ENCODE measurements around the gene NRM. TPM values are rescaled to one million over a fixed set of nuclear protein-coding genes. Genes with fewer than 3 reads are reported as not detected.
"Not testable (repeated sequence)": the region's sequence is repeated elsewhere in the genome, so short reads cannot be mapped to it uniquely, and the experiment has no call there.

NRM gene
- total RNA-seq, 4 donors from 2014 or later, result 2.7 to 13.8 (median 2.7) TPM; not detected in 1

DNA sequence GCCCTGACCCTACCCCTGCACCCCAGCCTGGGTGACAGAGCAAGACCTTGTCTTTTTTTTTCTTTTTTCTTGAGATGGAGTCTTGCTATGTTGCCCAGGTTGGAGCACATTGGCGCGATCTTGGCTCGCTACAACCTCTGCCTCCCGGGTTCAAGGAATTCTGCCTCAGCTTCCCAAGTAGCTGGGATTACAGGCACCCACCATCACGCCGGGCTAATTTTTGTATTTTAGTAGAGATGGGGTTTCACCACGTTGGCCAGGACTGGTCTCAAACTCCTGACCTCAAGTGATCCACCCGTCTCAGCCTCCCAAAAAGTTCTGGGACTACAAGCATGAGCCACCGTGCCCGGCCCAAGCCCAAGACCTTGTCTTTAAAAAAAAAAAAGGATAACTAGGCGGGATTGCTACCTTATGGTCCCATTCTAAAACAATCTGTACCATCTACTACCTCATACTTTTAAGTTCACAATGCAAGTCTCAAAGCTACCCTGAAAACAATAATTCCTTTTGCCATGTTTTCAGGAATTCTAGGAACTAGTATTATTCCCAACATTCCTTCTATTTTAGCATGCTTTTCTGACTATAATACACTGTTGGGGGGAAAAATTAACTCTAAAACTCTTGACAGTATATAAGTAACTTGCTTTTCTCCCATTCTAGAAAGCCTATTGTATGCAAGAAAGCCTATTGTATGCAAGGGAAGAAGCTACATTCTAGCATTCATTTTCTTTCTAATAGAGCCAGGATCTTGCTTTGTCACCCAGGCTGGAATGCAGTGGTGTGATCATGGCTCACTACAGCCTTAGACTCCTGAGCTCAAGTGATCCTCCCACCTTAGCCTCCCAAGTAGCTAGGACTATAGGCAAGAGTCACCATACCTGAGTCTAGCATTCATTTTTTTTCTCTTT lies 36.0 kb upstream of the NRM start:
- H3K27me3 ChIP-seq, result no peaks in the 10 kb centered on the region
- H3K4me3 ChIP-seq, result no peak overlapping the region
- in situ Hi-C loops (cut with MboI; ENCODE audit: low pct_ligation_motif_present in 1 of 4, low pct_unique_long_range_greater_than_20kb in 1 of 4, low sequenced_read_pairs in 3 of 4) (loop anchor here (5.0 to 25.0 kb wide), 3 partner anchors 49 to 161 kb away; partner anchors contain the start of gene DDR1 (in 2 of the 4)), intact Hi-C loops (cut with DNase I; ENCODE audit: low total_unique reads) (no loop called here)
- TF ChIP-seq POLR2AphosphoS5 (IDR thresholded peaks at IDR 0.05), result no peak
- TF ChIP-seq, protein P1, sequence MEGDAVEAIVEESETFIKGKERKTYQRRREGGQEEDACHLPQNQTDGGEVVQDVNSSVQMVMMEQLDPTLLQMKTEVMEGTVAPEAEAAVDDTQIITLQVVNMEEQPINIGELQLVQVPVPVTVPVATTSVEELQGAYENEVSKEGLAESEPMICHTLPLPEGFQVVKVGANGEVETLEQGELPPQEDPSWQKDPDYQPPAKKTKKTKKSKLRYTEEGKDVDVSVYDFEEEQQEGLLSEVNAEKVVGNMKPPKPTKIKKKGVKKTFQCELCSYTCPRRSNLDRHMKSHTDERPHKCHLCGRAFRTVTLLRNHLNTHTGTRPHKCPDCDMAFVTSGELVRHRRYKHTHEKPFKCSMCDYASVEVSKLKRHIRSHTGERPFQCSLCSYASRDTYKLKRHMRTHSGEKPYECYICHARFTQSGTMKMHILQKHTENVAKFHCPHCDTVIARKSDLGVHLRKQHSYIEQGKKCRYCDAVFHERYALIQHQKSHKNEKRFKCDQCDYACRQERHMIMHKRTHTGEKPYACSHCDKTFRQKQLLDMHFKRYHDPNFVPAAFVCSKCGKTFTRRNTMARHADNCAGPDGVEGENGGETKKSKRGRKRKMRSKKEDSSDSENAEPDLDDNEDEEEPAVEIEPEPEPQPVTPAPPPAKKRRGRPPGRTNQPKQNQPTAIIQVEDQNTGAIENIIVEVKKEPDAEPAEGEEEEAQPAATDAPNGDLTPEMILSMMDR (IDR thresholded peaks at IDR 0.05), result no peak
- no peak for TF ChIP-seq POLR2A (IDR thresholded peaks at IDR 0.05)
- no peak for TF ChIP-seq EP300 (IDR thresholded peaks at IDR 0.05; ENCODE audit: low read depth)
- 87% methylated on average over 11 of the region's 11 CpGs; no CpG with 5 or more reads in 1 of the 2 donors for WGBS, 2 donors (ENCODE audit: low coverage in 1 of 2)
- no peaks in the 10 kb centered on the region for H3K9me3 ChIP-seq
- H3K36me3 ChIP-seq, result peaks cover 0 to 45% (median 17%) of the 10 kb centered on the region in 4 donors
- H3K27ac ChIP-seq, result peak overlapping the region in 2 of 4 donors; percentile 20 to 43
- DNase-seq, result no peak
- peaks cover 7 to 48% (median 19%) of the 10 kb centered on the region in 4 donors for H3K4me1 ChIP-seq

DNA sequence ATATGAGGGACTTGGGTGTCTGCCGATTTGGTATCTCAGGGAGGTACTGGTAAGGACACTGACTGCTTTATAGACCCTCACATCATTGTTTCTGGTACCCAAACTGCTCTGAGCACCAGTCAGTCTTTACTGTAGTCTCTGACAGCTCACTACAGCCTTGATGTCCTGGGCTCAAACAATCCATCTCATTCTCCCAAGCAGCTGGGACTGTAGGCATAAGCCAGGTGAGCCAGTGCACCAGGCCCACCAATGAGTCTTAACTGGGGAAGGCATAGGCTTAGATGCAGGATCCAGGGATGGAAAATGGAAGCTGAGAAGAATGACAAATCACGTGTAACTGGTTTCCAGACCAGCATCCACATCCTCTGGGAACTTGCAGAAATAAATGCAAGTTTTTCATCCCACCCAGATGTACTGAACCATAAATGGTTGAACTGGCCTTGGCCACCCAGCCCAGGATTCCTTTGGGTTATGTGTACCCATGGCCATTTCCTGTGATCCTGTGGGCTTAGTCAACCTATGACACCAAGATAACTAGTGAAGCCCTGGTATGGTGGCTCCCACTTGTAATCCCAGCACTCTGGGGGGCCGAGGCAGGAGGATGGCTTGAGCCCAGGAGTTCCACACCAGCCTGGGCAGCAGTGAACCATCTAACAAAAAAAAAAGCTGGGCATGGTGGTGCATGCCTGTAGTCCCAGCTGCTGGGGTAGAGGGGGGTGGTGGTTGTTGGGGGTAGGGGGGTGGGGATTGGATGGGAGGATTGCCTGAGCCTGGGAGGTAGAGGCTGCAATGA lies 35.1 kb upstream of the NRM start:
- no peak for DNase-seq
- TF ChIP-seq EP300 (IDR thresholded peaks at IDR 0.05; ENCODE audit: low read depth), result no peak
- TF ChIP-seq, protein P1 (IDR thresholded peaks at IDR 0.05), result no peak
- peak in 1 of 3 donors; percentile 10 for TF ChIP-seq POLR2AphosphoS5 (IDR thresholded peaks at IDR 0.05)
- Histone ChIP-seq H3K36me3 (peaks cover 0 to 45% (median 17%) of the 10 kb centered on the region in 4 donors), H3K27me3 (no peaks in the 10 kb centered on the region), H3K4me1 (peaks cover 5 to 42% (median 19%) of the 10 kb centered on the region in 4 donors), H3K9me3 (no peaks in the 10 kb centered on the region), H3K4me3 (no peak overlapping the region), H3K27ac (peak overlapping the region in 2 of 4 donors; percentile 16 to 26)
- in situ Hi-C loops (cut with MboI; ENCODE audit: low pct_ligation_motif_present in 1 of 4, low pct_unique_long_range_greater_than_20kb in 1 of 4, low sequenced_read_pairs in 3 of 4), result loop anchor here (5.0 to 25.0 kb wide), 3 partner anchors 49 to 161 kb away; partner anchors contain the start of gene DDR1 (in 2 of the 4)
- intact Hi-C loops (cut with DNase I; ENCODE audit: low total_unique reads), result no loop called here
- 52 to 65% methylated on average over 2 of the region's 3 CpGs for WGBS, 2 donors (ENCODE audit: low coverage in 1 of 2)

DNA sequence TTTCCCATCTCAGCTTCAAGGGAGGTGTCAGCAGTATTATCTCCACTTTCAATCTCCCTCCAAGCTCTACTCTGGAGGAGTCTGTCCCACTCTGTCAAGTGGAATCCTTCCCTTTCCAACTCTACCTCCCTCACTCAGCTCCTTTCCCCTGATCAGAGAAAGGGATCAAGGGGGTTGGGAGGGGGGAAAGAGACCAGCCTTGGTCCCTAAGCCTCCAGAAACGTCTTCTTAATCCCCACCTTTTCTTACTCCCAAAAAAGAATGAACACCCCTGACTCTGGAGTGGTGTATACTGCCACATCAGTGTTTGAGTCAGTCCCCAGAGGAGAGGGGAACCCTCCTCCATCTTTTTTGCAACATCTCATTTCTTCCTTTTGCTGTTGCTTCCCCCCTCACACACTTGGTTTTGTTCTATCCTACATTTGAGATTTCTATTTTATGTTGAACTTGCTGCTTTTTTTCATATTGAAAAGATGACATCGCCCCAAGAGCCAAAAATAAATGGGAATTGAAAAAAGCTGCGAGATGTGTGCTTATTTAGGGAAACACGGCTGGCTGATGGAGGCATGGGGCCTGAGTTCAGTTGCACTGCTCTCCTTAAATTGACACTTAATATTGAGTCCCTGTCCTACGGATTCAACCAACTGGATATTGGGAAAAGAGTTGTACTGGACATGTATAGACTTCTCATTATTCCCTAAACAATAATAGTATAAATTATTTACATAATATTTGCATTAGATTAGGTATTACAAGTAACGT lies 34.3 kb upstream of the NRM start:
- WGBS, 2 donors (ENCODE audit: low coverage in 1 of 2), result 35 to 48% methylated on average over 5 to 6 of the region's 6 CpGs
- Histone ChIP-seq H3K4me3 (no peak overlapping the region), H3K27ac (peak overlapping the region; percentile 22 to 35 (median 28)), H3K36me3 (peaks cover 0 to 41% (median 17%) of the 10 kb centered on the region in 4 donors), H3K9me3 (no peaks in the 10 kb centered on the region), H3K27me3 (no peaks in the 10 kb centered on the region), H3K4me1 (peaks cover 0 to 35% (median 12%) of the 10 kb centered on the region in 4 donors)
- no peak for TF ChIP-seq EP300 (IDR thresholded peaks at IDR 0.05; ENCODE audit: low read depth)
- in situ Hi-C loops (cut with MboI; ENCODE audit: low pct_ligation_motif_present in 1 of 4, low pct_unique_long_range_greater_than_20kb in 1 of 4, low sequenced_read_pairs in 3 of 4) (loop anchor here (5.0 to 25.0 kb wide), 4 partner anchors 43 to 162 kb away; partner anchors contain the start of gene DDR1 (in 2 of the 4)), intact Hi-C loops (cut with DNase I; ENCODE audit: low total_unique reads) (loop anchor here (5.0 kb wide), 1 partner anchor 108 kb away; the partner anchor contains the start of genes MRPS18B and PPP1R10)
- no peak for DNase-seq

DNA sequence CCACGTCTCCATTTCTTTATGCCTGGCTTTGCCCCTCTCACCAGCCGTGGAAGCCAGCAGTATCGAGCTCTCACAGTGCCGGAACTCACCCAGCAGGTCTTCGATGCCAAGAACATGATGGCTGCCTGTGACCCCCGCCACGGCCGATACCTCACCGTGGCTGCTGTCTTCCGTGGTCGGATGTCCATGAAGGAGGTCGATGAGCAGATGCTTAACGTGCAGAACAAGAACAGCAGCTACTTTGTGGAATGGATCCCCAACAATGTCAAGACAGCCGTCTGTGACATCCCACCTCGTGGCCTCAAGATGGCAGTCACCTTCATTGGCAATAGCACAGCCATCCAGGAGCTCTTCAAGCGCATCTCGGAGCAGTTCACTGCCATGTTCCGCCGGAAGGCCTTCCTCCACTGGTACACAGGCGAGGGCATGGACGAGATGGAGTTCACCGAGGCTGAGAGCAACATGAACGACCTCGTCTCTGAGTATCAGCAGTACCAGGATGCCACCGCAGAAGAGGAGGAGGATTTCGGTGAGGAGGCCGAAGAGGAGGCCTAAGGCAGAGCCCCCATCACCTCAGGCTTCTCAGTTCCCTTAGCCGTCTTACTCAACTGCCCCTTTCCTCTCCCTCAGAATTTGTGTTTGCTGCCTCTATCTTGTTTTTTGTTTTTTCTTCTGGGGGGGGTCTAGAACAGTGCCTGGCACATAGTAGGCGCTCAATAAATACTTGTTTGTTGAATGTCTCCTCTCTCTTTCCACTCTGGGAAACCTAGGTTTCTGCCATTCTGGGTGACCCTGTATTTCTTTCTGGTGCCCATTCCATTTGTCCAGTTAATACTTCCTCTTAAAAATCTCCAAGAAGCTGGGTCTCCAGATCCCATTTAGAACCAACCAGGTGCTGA lies 33.3 kb upstream of the NRM start:
- not testable (repeated sequence) for H3K9me3 ChIP-seq, H3K27me3 ChIP-seq, DNase-seq, H3K4me3 ChIP-seq
- in situ Hi-C loops (cut with MboI; ENCODE audit: low pct_ligation_motif_present in 1 of 4, low pct_unique_long_range_greater_than_20kb in 1 of 4, low sequenced_read_pairs in 3 of 4), result loop anchor here in 2 of 4 donors (5.0 to 10.0 kb wide), 2 partner anchors 42 to 151 kb away; no protein-coding TSS in a partner anchor
- Histone ChIP-seq H3K4me1 (peaks cover 0 to 42% (median 21%) of the 10 kb centered on the region in 4 donors), H3K27ac (peak overlapping the region; percentile 22 to 35 (median 28)), H3K36me3 (peaks cover 0 to 35% (median 15%) of the 10 kb centered on the region in 4 donors)
- 56 to 100% methylated on average over 3 to 29 of the region's 29 CpGs for WGBS, 2 donors (ENCODE audit: low coverage in 1 of 2)
- intact Hi-C loops (cut with DNase I; ENCODE audit: low total_unique reads), result loop anchor here (5.0 kb wide), 1 partner anchor 107 kb away; the partner anchor contains the start of genes MRPS18B and PPP1R10

DNA sequence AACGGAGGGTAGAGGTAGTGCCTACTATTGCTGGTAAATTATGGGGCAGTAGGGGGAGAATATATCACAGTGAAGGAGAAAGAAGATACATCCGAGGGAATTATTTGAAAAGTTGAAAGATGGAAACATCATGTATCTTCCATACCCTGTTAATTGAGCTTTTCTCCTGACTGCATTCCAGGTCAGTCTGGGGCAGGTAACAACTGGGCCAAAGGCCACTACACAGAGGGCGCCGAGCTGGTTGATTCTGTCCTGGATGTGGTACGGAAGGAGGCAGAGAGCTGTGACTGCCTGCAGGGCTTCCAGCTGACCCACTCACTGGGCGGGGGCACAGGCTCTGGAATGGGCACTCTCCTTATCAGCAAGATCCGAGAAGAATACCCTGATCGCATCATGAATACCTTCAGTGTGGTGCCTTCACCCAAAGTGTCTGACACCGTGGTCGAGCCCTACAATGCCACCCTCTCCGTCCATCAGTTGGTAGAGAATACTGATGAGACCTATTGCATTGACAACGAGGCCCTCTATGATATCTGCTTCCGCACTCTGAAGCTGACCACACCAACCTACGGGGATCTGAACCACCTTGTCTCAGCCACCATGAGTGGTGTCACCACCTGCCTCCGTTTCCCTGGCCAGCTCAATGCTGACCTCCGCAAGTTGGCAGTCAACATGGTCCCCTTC lies 32.5 kb upstream of the NRM start:
- not testable (repeated sequence) for DNase-seq, H3K4me3 ChIP-seq, H3K27me3 ChIP-seq, H3K9me3 ChIP-seq
- H3K4me1 ChIP-seq, result peaks cover 0 to 50% (median 24%) of the 10 kb centered on the region in 4 donors
- peaks cover 0 to 35% (median 11%) of the 10 kb centered on the region in 4 donors for H3K36me3 ChIP-seq
- intact Hi-C loops (cut with DNase I; ENCODE audit: low total_unique reads), result loop anchor here (5.0 kb wide), 1 partner anchor 106 kb away; the partner anchor contains the start of genes MRPS18B and PPP1R10
- WGBS, 2 donors (ENCODE audit: low coverage in 1 of 2), result 50 to 52% methylated on average over 2 to 16 of the region's 16 CpGs
- H3K27ac ChIP-seq, result peak overlapping the region; percentile 93 to 99 (median 98)
- in situ Hi-C loops (cut with MboI; ENCODE audit: low pct_ligation_motif_present in 1 of 4, low pct_unique_long_range_greater_than_20kb in 1 of 4, low sequenced_read_pairs in 3 of 4), result loop anchor here in 2 of 4 donors (5.0 to 10.0 kb wide), 2 partner anchors 41 to 152 kb away; no protein-coding TSS in a partner anchor

Measured in transverse colon (tissue), 4 donors.